COLO829 (cell line): ENCODE data around the gene CTCF.

Experiments used
- DNase-seq: peaks from one replicate; pipeline ENCODE4 v3.0.0; 2012; ENCODE audit warnings: low spot score

Gene CTCF

GRCh38 chr16:67665598-67665997 lies 103.3 kb downstream of the CTCF start:
- DNase-seq = no peak

DNA sequence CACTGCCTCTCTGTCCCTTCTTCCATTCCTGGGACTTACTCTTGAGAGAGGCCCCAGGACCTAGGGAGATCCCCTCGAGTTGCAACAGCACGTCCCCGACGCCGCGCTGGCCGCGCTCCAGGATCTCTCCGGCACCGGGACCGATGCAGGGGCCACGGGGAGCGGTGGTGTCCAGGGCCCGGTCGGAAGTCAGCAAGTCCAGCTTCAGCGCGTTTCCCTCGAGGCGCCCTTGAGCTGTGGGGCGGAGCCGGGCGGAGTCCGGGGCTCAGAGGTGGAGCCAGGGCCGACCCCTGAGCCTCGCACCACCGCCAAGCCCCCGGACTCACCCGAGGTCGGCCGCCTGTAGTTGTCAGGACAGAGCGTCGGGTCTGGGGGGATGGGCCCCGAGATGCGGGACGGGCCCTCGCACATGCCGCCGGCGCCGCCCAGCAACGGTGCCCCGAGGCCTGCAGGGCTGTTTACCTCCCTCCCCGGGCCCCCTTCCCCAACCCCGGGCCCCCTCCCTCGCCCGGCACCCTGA lies 103.8 kb downstream of the CTCF start:
- DNase-seq = no peak

DNA sequence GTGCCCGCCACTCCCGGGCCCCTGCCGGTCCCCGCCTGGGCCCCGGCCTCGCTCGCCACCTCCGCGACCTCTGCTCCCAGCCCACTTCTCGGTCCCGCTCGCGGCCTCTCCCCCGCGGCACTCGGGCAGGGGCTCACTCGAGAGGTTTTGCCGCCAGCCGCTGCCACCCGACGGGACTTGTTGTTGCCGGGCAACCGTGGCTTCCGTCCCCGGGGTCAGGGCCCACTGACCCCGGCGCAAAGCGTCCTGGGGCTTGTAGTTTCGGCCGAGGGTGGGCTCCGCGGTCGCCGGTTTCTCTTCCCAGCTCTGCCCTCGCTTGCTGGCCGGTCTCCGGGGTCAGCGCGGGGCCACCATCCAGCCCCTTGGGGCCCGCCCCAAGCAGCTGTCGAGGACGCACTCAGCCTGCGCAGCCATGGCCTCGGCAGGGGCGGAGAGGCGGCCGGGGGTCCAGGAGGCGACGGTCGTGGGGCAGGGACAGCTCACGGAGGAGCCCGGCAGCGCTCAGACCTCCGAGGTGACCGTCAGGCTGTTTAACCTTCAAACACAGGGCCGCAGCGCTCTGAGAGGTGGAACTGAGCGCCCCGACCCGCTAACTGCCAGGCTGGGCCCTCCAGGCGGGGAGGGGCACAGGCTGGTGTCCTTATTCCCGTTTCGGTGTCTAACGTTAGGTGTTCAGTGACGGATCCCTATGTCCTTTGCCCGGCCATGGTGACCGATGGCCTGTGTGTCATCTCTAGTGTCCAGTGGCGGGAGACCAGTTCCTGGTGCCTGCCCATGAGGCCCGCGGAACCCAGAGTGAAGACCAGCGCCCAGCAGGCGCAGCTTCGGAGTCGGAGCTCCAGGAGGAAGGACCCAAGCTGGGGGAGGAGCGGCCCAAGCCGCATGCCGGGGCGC lies 104.5 kb downstream of the CTCF start, which contains the start of the genes C16orf86 and ENKD1:
C16orf86 (plus strand) TSS at position 256 of the 894 bp plus-strand sequence; CDS start at position 413, 157 bp downstream.
ENKD1 (minus strand) TSS at position 192 of the 894 bp plus-strand sequence. CDS start 308 bp downstream, outside the sequence.
- peak; percentile 50 for DNase-seq

- DNase-seq = no peak
These were observed 105.1 kb downstream of the CTCF start for GRCh38 chr16:67667453-67667816.

DNA sequence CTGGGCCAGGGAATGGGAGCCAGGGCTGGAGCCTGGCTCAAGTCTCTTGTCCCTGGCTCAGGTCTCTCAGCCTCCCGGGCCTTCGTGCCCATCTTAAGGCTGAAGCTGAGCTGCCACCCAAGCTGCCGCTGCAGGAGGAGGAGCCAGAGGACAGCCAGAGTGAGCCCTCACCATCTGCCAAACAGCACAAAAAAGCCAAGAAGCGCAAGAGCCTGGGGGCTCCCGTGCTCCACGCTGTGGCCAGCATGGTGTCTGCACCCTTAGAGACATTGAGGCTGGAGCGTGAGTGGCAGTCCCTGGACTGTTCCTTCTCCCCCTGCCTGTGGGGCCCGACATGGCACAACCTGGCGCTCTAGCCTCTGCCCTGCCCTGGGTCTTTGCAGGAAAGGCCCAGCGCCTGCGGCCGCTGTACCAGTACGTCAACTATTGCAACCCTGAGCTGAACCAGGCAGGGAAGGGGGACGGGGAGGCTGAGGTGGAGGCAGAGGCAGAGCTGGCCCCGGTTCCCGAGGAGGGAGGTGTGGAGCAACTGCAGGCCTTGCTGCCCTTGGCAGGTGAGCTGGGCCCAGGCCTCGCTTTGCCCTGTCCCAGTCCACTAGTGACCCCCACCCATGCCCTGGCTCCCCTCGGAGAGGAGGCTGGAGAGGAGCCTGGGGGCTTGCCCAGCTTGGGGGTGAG lies 105.6 kb downstream of the CTCF start:
- peak; percentile 63 for DNase-seq

DNA sequence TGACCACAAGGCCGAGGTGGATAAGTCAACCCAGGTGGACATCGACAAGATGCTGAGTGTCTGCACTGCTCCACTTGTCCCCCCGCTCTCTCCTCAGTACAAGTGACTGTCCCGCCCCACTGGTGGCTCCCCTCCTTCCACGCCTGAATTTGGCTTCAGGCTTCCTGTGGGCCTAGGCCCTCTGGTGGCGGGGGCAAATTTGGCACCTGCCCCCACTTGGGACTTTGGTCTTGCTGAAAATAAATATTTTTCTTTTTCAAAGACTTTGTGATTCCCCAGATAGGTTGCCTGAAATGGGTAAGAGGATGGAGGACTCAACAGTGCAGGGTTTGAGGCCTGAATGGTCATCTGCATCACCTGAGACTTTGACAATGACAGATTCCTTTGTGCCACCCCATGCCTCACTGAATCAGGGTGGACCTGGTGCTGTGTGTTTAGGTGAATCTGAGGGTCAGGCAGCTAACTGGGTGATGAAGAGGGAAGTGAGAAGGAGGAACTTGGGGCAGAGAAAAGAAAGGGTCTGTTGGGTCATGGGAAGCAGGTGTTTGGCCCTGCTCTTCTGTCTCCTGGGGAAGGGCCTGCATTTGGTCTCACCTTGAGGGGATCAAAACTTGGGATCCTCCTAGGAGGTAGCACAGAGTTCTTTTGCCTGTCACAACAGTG lies 106.3 kb downstream of the CTCF start:
- DNase-seq = no peak

- no peak for DNase-seq
These were observed 107.3 kb downstream of the CTCF start for GRCh38 chr16:67669499-67670101.

- DNase-seq = no peak
These were observed 110.0 kb downstream of the CTCF start for GRCh38 chr16:67672306-67672705.

- peak; percentile 54 for DNase-seq
These were observed 110.7 kb downstream of the CTCF start for GRCh38 chr16:67672739-67673662.

GRCh38 chr16:67673712-67674580 lies 111.6 kb downstream of the CTCF start:
- no peak for DNase-seq

GRCh38 chr16:67674851-67675578 lies 112.7 kb downstream of the CTCF start:
- no peak for DNase-seq

DNA sequence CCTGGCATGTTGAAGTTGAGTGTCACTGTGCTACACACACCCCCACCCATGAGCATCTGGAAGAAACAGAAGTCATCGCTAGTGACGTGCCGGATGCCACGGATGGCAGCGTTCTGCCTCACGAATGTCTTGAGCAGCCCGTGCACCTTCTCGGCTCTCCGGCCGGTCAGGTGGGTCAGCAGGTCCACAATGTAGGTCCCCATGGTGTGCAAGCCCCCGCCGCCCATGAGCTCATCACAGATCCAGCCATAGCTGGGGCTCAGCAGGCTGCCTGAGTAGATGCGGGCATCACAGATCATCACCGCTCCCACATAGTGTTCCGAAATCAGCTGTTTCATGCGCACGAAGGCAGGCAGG lies 113.2 kb downstream of the CTCF start:
- DNase-seq = no peak

DNA sequence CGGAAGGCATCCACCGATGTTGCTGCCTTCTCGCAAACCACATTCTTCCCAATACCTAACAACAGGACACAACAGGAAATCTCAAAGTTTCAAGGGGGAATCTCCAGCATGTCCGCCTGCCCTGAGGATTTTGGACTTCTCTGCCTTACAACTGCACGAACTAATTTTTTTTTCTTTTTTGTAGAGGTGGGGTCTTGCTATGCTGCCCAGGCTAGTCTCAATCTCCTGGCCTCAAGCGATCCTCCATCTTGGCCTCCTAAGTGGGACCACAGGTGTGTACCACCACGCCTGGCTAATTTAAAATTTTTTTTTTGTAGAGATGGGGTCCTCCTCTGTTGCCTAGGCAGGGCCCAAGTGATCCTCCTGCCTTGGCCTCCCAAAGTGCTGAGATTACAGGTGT lies 113.7 kb downstream of the CTCF start:
- DNase-seq = no peak

- no peak for DNase-seq
These were observed 114.2 kb downstream of the CTCF start for GRCh38 chr16:67676516-67676915.

GRCh38 chr16:67676939-67677338 lies 114.6 kb downstream of the CTCF start:
- no peak for DNase-seq

DNA sequence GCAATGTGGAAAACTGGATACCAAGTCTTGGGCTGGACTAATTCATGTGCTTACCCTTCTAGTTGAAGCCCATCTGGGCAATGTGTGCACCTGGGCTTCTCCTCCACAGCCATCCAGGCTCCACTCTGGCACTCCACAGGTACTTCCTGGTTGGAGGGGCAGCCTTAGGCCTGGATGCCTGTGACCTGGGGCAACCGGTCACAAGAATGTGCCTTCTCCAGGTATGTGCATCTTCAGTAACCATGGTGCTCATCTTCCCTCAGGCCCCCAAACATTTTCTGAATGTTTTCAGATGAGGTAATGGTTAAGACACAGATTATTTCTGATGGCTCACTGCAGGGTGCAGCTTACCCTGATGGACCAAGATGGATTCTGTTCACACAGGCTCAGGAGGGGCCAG lies 115.4 kb downstream of the CTCF start:
- DNase-seq = no peak

DNA sequence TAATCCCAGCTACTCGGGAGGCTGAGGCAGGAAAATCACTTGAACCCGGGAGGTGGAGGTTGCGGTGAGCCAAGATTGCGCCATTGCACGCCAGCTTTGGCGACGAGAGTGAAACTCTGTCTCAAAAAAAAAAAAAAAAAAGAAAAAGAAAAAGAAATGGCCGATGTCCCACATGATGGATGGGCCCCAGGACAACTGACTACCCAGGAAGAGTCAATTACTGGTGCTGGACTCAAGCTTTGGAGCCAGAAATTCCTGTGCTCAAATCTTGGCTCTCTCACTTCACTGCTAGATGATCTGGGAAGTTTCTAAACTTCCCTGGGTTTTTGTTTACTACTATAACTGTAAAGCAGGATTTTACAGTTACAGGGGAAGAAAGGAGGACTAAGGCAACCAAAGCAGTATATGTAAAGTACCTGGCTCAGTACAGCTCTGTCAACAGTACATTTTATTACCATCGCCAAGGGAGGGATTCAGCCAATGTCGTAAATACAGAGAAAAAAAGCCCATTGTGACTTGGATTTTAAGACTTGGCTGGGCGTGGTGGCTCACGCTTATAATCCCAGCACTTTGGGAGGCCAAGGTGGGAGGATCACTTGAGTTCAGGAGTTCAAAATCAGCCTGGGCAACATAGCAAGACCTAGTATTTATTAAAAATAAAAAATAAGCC lies 116.2 kb downstream of the CTCF start:
- DNase-seq = no peak
